ENCODE data around the gene VSNL1.

Gene VSNL1

GRCh38 chr2:17517481-17518211 is 22.9 kb upstream of the VSNL1 start:
- TF ChIP-seq NFRKB (IDR thresholded peaks at IDR 0.05): no peak
- TF ChIP-seq TARDBP (IDR thresholded peaks at IDR 0.05): no peak
- no peak for TF ChIP-seq SUZ12 (IDR thresholded peaks at IDR 0.05)
- TF ChIP-seq HDGF (IDR thresholded peaks at IDR 0.05; ENCODE audit: borderline replicate concordance): no peak
- TF ChIP-seq ELF4 (IDR thresholded peaks at IDR 0.05): no peak
- TF ChIP-seq FOXM1 (IDR thresholded peaks at IDR 0.05; ENCODE audit: borderline replicate concordance): no peak
- no peak for TF ChIP-seq ARNT (IDR thresholded peaks at IDR 0.05)
- TF ChIP-seq FOXK2 (IDR thresholded peaks at IDR 0.05): no peak
- no peak for TF ChIP-seq SP1 (IDR thresholded peaks at IDR 0.05)
- TF ChIP-seq FOXA1 (IDR thresholded peaks at IDR 0.05): no peak
- TF ChIP-seq BHLHE40 (IDR thresholded peaks at IDR 0.05; ENCODE audit: borderline replicate concordance): no peak
- ChIA-PET CTCF (no interaction called here), POLR2A (interaction anchor here (1.3 kb wide), 1 partner anchor 23 kb away, joined by 4 read pairs; the partner anchor contains the start of gene VSNL1)
- DNase-seq (ENCODE audit: extremely low spot score): no peak

GRCh38 chr2:17518212-17519154 is 22.0 kb upstream of the VSNL1 start, which contains the start of gene RAD51AP2:
RAD51AP2 (minus strand) TSS chr2:17518440; CDS start chr2:17518415, 25 bp downstream.
- CTCF ChIA-PET: no interaction called here
- POLR2A ChIA-PET: interaction anchor here (1.3 kb wide), 1 partner anchor 22 kb away, joined by 4 read pairs; the partner anchor contains the start of gene VSNL1
- TF ChIP-seq PKNOX1 (IDR thresholded peaks at IDR 0.05) (0 out of 2 replicates have a peak, but pooled peaks have one; percentile 12), BHLHE40 (IDR thresholded peaks at IDR 0.05; ENCODE audit: borderline replicate concordance) (no peak), FOXM1 (IDR thresholded peaks at IDR 0.05; ENCODE audit: borderline replicate concordance) (no peak), FOXK2 (IDR thresholded peaks at IDR 0.05) (no peak), LEF1 (IDR thresholded peaks at IDR 0.05; ENCODE audit: borderline replicate concordance) (no peak), CTBP1 (IDR thresholded peaks at IDR 0.05; ENCODE audit: borderline replicate concordance) (no peak), SP1 (IDR thresholded peaks at IDR 0.05) (peak; percentile 100)
- peak; percentile 80 for DNase-seq (ENCODE audit: extremely low spot score)

- no peak for TF ChIP-seq FOXK2 (IDR thresholded peaks at IDR 0.05)
- CTCF ChIA-PET: no interaction called here
- POLR2A ChIA-PET: no interaction called here
- DNase-seq (ENCODE audit: extremely low spot score): no peak
Observed at GRCh38 chr2:17519486-17519885, 21.0 kb upstream of the VSNL1 start.

GRCh38 chr2:17520761-17521160 is 19.7 kb upstream of the VSNL1 start:
- ChIA-PET POLR2A (no interaction called here), CTCF (no interaction called here)
- peak; percentile 8 for DNase-seq (ENCODE audit: extremely low spot score)
- no peak for TF ChIP-seq FOXA1 (IDR thresholded peaks at IDR 0.05)
- no peak for TF ChIP-seq SP1 (IDR thresholded peaks at IDR 0.05)
- TF ChIP-seq LEF1 (IDR thresholded peaks at IDR 0.05; ENCODE audit: borderline replicate concordance): no peak
- no peak for TF ChIP-seq ARNT (IDR thresholded peaks at IDR 0.05)
- TF ChIP-seq BHLHE40 (IDR thresholded peaks at IDR 0.05; ENCODE audit: borderline replicate concordance): no peak
- TF ChIP-seq NFRKB (IDR thresholded peaks at IDR 0.05): no peak
- TF ChIP-seq FOXK2 (IDR thresholded peaks at IDR 0.05): no peak
- no peak for TF ChIP-seq TARDBP (IDR thresholded peaks at IDR 0.05)
- no peak for TF ChIP-seq ZNF384 (IDR thresholded peaks at IDR 0.05)

GRCh38 chr2:17521621-17522020 is 18.9 kb upstream of the VSNL1 start:
- ChIA-PET CTCF (no interaction called here), POLR2A (no interaction called here)
- TF ChIP-seq FOXM1 (IDR thresholded peaks at IDR 0.05; ENCODE audit: borderline replicate concordance) (no peak), FOXA1 (IDR thresholded peaks at IDR 0.05) (no peak), CTBP1 (IDR thresholded peaks at IDR 0.05; ENCODE audit: borderline replicate concordance) (no peak), HDGF (IDR thresholded peaks at IDR 0.05; ENCODE audit: borderline replicate concordance) (no peak), TARDBP (IDR thresholded peaks at IDR 0.05) (no peak)
- DNase-seq (ENCODE audit: extremely low spot score): no peak

GRCh38 chr2:17522303-17522702 is 18.2 kb upstream of the VSNL1 start:
- CTCF ChIA-PET: interaction anchor here (0.6 kb wide), 1 partner anchor 659 kb away, joined by 3 read pairs; no protein-coding TSS in a partner anchor
- POLR2A ChIA-PET: no interaction called here
- no peak for TF ChIP-seq TARDBP (IDR thresholded peaks at IDR 0.05)
- no peak for TF ChIP-seq FOXM1 (IDR thresholded peaks at IDR 0.05; ENCODE audit: borderline replicate concordance)
- no peak for TF ChIP-seq L3MBTL2 (conservative IDR thresholded peaks at IDR 0.05)
- TF ChIP-seq ARNT (IDR thresholded peaks at IDR 0.05): no peak
- TF ChIP-seq FOXK2 (IDR thresholded peaks at IDR 0.05): no peak
- TF ChIP-seq BHLHE40 (IDR thresholded peaks at IDR 0.05; ENCODE audit: borderline replicate concordance): no peak
- TF ChIP-seq SUZ12 (IDR thresholded peaks at IDR 0.05): no peak
- no peak for TF ChIP-seq CTBP1 (IDR thresholded peaks at IDR 0.05; ENCODE audit: borderline replicate concordance)
- no peak for TF ChIP-seq LEF1 (IDR thresholded peaks at IDR 0.05; ENCODE audit: borderline replicate concordance)
- TF ChIP-seq HDGF (IDR thresholded peaks at IDR 0.05; ENCODE audit: borderline replicate concordance): no peak
- no peak for TF ChIP-seq NFRKB (IDR thresholded peaks at IDR 0.05)
- TF ChIP-seq SP1 (IDR thresholded peaks at IDR 0.05): no peak
- no peak for TF ChIP-seq PKNOX1 (IDR thresholded peaks at IDR 0.05)
- no peak for TF ChIP-seq FOXA1 (IDR thresholded peaks at IDR 0.05)

More at GRCh38 chr2:17522303-17522702, 18.2 kb upstream of the VSNL1 start:
- no peak for DNase-seq (ENCODE audit: extremely low spot score)
